ENCODE data around the gene PGBD1.

DNA sequence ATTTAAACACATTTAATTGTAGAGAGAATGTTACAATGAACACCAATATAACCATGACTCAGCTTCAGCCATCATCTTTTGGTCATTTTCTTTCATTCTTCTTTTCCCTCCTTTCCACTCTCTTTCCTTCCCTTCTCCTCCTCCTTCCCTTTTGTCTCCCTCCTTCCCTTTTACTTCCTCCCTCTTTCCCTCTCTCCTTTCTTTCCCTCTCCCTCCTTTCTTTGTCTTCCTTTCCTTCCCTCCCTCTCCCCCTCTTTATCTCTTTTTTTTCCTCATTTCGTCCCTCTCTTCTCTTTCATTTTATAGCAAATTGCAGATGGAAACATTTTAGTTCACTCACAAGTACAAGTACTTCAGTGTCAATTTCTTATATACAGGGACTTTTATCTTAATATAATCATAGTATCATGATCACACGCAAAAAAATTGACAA lies 70.1 kb downstream of the PGBD1 start:
- TF ChIP-seq GATA2 (IDR thresholded peaks at IDR 0.05; ENCODE audit: low read depth, low read length), result no peak
- TF ChIP-seq GATA3 (IDR thresholded peaks at IDR 0.05; ENCODE audit: low read depth, low read length), result no peak

Data from SH-SY5Y (cell line).